Smooth muscle cell (in vitro differentiated cells): Measurements from ENCODE around the gene TRIM24. TPM values are rescaled to one million over a fixed set of nuclear protein-coding genes. Genes with fewer than 3 reads are reported as not detected.

Source experiments
- DNase-seq: peaks from one replicate; lab custom pipeline; 2025; ENCODE audit not compliant: unreplicated experiment; lab: John Stamatoyannopoulos, UW
- H2AFZ ChIP-seq: fragments of 200-600 bp; sonication (generic); 2 replicates; pipeline ENCODE4 v1.6.0; 2016; ENCODE audit warnings: antibody characterized with exemption, low read depth, mild to moderate bottlenecking
- H3F3A ChIP-seq: fragments of 200-600 bp; sonication (generic); 2 replicates; pipeline ENCODE4 v1.6.0; 2017; ENCODE audit warnings: antibody characterized with exemption, low read depth
- H3K27ac ChIP-seq: fragments of 200-600 bp; sonication (generic); 2 replicates; pipeline ENCODE4 v1.5.1; 2016; ENCODE audit warnings: low read depth, mild to moderate bottlenecking
- H3K27me3 ChIP-seq: fragments of 200-600 bp; sonication (generic); 2 replicates; pipeline ENCODE4 v1.6.1; 2016; ENCODE audit warnings: low read depth, mild to moderate bottlenecking
- H3K36me3 ChIP-seq: fragments of 200-600 bp; sonication (generic); 2 replicates; pipeline ENCODE4 v1.5.1; 2016; ENCODE audit warnings: low read depth
- H3K4me1 ChIP-seq: fragments of 200-600 bp; sonication (generic); 2 replicates; pipeline ENCODE4 v1.5.1; 2016; ENCODE audit warnings: low read depth
- H3K4me2 ChIP-seq: fragments of 200-600 bp; sonication (generic); 2 replicates; pipeline ENCODE4 v1.6.0; 2016; ENCODE audit warnings: mild to moderate bottlenecking
- H3K4me3 ChIP-seq: fragments of 200-600 bp; sonication (generic); 2 replicates; pipeline ENCODE4 v1.5.1; 2016; ENCODE audit warnings: mild to moderate bottlenecking
- H3K79me2 ChIP-seq: fragments of 200-600 bp; sonication (generic); 2 replicates; pipeline ENCODE4 v1.6.0; 2016; ENCODE audit warnings: low read depth, mild to moderate bottlenecking
- H3K9ac ChIP-seq: fragments of 200-600 bp; sonication (generic); 2 replicates; pipeline ENCODE4 v1.6.0; 2016; ENCODE audit warnings: low read depth
- H3K9me3 ChIP-seq: fragments of 200-600 bp; sonication (generic); replicated peaks from 2 replicates; pipeline ENCODE4 v1.5.1; 2016; ENCODE audit warnings: low read depth
- H4K20me1 ChIP-seq: fragments of 200-600 bp; sonication (generic); 2 replicates; pipeline ENCODE4 v1.6.0; 2016; ENCODE audit warnings: low read depth
- WGBS: methylation state at CpG from one replicate; pipeline ENCODE4 v1.1.7; 2016; ENCODE audit warnings: low lambda C conversion rate; 5-methylcytosine and 5-hydroxymethylcytosine counted together
- polyA plus RNA-seq: library from polyadenylated mRNA; unstranded; fragments of >200 nt; fragmentation: Nextera tagmentation; extraction: Ambion mirVana; gene quantifications from 2 replicates; pipeline ENCODE4 v1.2.1, GENCODE V29; 2016
- total RNA-seq: library from RNA; depleted of rRNA; stranded (reverse); fragments of >200 nt; gene quantifications from 2 replicates; pipeline ENCODE4 v1.2.3, GENCODE V29; 2014
- TF ChIP-seq, protein P1 (sequence below): fragments of 200-600 bp; sonication (generic); IDR thresholded peaks from 2 replicates; pipeline ENCODE4 v1.5.1; 2017; ENCODE audit warnings: borderline replicate concordance, mild to moderate bottlenecking, antibody characterized with exemption; ENCODE audit not compliant: insufficient read depth, poor library complexity, severe bottlenecking

The TRIM24 gene
- total and polyA plus RNA-seq, 2 experiments from 2014 or later = 24.9 to 60.7 TPM

- Histone ChIP-seq H3K27me3 (no peaks in the 10 kb centered on the region), H3K9ac (no peak overlapping the region), H3K79me2 (no peaks in the 10 kb centered on the region), H3F3A (no peaks in the 10 kb centered on the region), H3K4me3 (no peak overlapping the region), H4K20me1 (no peaks in the 10 kb centered on the region), H3K4me2 (peak overlapping the region; percentile 48), H3K9me3 (no peaks in the 10 kb centered on the region), H2AFZ (no peak overlapping the region), H3K27ac (no peak overlapping the region), H3K36me3 (no peaks in the 10 kb centered on the region), H3K4me1 (no peaks in the 10 kb centered on the region)
- TF ChIP-seq, protein P1, sequence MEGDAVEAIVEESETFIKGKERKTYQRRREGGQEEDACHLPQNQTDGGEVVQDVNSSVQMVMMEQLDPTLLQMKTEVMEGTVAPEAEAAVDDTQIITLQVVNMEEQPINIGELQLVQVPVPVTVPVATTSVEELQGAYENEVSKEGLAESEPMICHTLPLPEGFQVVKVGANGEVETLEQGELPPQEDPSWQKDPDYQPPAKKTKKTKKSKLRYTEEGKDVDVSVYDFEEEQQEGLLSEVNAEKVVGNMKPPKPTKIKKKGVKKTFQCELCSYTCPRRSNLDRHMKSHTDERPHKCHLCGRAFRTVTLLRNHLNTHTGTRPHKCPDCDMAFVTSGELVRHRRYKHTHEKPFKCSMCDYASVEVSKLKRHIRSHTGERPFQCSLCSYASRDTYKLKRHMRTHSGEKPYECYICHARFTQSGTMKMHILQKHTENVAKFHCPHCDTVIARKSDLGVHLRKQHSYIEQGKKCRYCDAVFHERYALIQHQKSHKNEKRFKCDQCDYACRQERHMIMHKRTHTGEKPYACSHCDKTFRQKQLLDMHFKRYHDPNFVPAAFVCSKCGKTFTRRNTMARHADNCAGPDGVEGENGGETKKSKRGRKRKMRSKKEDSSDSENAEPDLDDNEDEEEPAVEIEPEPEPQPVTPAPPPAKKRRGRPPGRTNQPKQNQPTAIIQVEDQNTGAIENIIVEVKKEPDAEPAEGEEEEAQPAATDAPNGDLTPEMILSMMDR = no peak
- 29% methylated on average over 3 of the region's 3 CpGs for WGBS
- no peak for DNase-seq
Measured at GRCh38 chr7:138625084-138625848, 165.2 kb downstream of the TRIM24 start.

- no peaks in the 10 kb centered on the region for H4K20me1 ChIP-seq
- 86% methylated on average over 5 of the region's 5 CpGs for WGBS
- TF ChIP-seq, protein P1 = no peak
- H3K27ac ChIP-seq = no peak overlapping the region
- no peaks in the 10 kb centered on the region for H3K36me3 ChIP-seq
- H3K4me3 ChIP-seq = no peak overlapping the region
- H3K9ac ChIP-seq = no peak overlapping the region
- H3K4me1 ChIP-seq = no peaks in the 10 kb centered on the region
- H3K79me2 ChIP-seq = no peaks in the 10 kb centered on the region
- no peaks in the 10 kb centered on the region for H3K9me3 ChIP-seq
- DNase-seq = no peak
- H3F3A ChIP-seq = no peaks in the 10 kb centered on the region
- H3K4me2 ChIP-seq = no peak overlapping the region
- no peaks in the 10 kb centered on the region for H3K27me3 ChIP-seq
- H2AFZ ChIP-seq = no peak overlapping the region
Measured at GRCh38 chr7:138625849-138626230, 165.8 kb downstream of the TRIM24 start.

DNA sequence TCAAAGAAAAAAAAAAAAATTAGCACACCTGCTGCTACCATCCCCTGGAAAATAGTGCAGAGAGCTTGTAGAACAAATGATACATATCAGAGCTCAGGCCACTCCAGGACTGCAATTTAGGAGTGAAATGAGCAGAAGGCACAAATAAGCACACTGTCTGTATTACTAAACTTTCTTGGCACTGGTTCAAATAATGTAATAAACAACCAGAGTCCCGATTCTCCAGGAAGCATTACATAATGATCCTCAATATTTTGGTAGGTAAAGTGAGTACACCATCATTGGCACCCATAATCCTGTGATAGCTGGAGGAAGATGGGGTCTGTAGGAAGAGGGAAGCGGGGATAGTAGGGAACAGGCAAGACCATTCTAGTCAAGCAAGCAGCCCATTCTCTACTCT is 166.8 kb downstream of the TRIM24 start:
- no peak overlapping the region for H3K4me2 ChIP-seq
- H3K9me3 ChIP-seq = no peaks in the 10 kb centered on the region
- no peak for DNase-seq
- no peaks in the 10 kb centered on the region for H3F3A ChIP-seq
- H3K27ac ChIP-seq = no peak overlapping the region
- 88% methylated on average over 2 of the region's 2 CpGs for WGBS
- no peak overlapping the region for H3K9ac ChIP-seq
- H3K36me3 ChIP-seq = no peaks in the 10 kb centered on the region
- H3K4me1 ChIP-seq = no peaks in the 10 kb centered on the region
- H3K27me3 ChIP-seq = no peaks in the 10 kb centered on the region
- TF ChIP-seq, protein P1 = no peak
- H3K79me2 ChIP-seq = no peaks in the 10 kb centered on the region
- H2AFZ ChIP-seq = no peak overlapping the region
- H4K20me1 ChIP-seq = no peaks in the 10 kb centered on the region
- H3K4me3 ChIP-seq = no peak overlapping the region

DNA sequence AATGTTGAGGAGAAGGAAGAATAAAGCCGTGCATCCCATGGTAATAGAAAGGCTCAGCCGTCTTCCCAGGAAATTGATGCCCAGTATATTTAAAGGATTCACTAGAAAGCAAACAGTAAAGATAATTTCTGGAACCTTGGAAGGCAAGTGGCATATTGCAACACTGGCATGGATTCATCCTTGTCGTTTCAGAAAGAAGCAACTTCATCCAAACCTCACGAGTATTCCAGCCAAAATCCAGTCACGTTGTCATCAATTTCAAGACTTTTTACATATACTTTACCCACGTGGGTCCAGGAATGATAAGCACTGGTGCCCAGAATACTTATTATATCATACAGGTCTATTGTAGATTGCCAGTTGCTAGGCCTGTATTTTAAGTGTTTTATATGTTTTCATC is 167.3 kb downstream of the TRIM24 start:
- no peaks in the 10 kb centered on the region for H3K27me3 ChIP-seq
- no peak overlapping the region for H2AFZ ChIP-seq
- no peak overlapping the region for H3K27ac ChIP-seq
- H3K4me3 ChIP-seq = no peak overlapping the region
- no peaks in the 10 kb centered on the region for H3K4me1 ChIP-seq
- H4K20me1 ChIP-seq = no peaks in the 10 kb centered on the region
- no peaks in the 10 kb centered on the region for H3K9me3 ChIP-seq
- no peak for DNase-seq
- no peaks in the 10 kb centered on the region for H3F3A ChIP-seq
- TF ChIP-seq, protein P1 = no peak
- H3K9ac ChIP-seq = no peak overlapping the region
- no peak overlapping the region for H3K4me2 ChIP-seq
- 89% methylated on average over 6 of the region's 6 CpGs for WGBS
- H3K79me2 ChIP-seq = no peaks in the 10 kb centered on the region
- no peaks in the 10 kb centered on the region for H3K36me3 ChIP-seq
